Measurements from ENCODE around the gene CAPN12. TPM values are rescaled to one million over a fixed set of nuclear protein-coding genes. Genes with fewer than 3 reads are reported as not detected.

The CAPN12 gene
- polyA plus RNA-seq, 1 donor = 8.0 TPM

DNA sequence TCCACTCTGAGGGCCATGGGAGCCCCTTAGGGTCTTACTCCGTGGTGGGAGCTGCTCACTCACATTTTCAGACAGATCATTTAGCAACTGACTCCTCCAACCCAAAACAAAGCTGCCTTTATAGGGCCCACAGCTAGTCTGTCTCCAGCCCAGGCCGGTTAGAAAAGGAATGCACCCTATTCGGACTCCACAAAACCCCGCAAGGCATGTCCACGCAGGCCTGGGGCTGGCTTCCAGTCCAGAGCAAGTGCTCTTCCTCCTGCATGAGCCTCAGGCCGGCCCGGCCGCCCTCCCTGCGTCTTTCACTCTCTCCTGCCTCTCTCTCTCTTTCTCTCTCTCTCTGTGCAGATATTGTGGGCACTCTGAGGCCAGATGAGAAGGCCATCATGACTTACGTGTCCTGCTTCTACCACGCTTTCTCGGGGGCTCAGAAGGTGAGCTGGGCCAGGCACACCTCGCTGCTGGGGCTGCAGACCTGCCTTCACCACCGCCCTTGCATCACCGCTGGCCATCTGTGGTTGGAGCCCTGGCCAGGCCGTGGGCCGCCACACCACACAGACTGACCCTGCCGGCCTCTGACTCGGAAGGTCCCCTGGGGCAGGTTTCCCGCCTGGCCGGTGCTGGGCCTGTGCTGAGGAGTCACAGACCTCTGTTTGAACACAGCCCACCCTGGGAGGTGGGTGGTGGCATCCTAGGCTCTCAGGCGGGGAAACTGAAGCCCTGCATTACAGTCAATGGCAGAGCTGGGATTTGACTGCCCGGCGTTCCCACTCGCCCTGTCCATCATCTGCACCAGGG is 33.1 kb downstream of the CAPN12 start:
- DNase-seq = no peak

DNA sequence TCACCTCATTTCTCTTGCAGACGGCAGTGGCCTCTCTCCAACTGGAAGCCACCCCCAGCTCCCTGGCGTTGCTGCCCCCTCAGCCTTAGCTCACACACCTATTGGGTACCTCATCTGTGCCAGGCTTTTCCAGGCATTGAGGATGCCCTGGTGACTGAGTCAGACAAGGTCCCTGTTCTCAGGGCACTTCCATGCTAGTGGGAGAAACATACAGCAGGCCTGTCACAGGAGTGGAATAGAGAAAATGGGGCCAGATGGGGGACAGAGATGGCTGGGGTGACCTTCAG is 33.9 kb downstream of the CAPN12 start:
- no peak for DNase-seq

DNA sequence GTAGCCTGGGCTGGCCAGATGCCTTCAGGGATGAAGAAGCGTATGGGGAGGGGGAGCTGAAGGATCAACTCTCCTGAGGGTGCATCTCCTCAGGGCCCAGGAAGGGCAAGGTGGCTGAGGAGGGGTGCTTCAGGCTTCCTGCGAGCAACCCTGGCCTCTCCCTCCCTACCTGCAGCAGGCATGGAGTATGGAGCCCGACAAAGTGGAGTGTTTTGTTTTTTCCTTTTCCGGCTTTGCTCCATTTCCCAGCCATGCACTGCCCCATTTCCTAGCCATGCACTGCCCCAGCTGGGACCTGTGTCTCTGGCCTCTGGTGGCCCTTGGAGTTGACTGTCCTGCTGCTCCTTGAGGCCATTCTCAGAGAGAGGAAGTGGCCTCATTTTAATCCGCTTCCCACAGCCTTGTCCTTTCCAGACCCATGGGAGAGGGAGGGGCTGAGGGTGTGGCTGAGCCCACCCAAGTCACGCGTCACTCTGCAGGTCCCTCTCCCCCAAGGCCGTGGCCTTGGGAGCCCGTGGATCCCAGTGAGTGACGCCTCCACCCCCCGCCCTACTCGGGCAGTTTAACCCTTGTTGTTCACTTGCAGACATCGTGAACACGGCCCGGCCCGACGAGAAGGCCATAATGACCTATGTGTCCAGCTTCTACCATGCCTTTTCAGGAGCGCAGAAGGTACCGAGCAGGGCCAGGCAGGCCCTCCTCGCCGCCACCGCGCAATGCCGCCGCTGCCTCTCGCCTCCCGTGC is 34.4 kb downstream of the CAPN12 start:
- no peak for DNase-seq

DNA sequence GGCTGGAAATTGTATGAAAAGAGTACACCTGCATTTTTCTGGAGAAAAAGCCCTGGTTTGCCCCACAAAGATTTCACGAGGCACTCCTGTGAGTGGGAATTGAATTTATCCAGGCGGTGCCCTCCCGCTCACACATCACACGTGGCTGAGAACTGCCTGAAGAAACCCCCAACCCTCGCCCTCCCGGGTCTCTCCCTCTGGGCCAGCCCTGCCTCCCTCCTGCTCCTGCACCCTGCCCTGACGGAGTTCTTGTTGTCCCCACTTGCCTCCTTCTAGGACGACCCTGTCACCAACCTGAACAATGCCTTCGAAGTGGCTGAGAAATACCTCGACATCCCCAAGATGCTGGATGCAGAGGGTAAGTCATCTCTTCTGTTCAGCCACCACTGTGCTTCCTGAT is 35.2 kb downstream of the CAPN12 start:
- no peak for DNase-seq

DNA sequence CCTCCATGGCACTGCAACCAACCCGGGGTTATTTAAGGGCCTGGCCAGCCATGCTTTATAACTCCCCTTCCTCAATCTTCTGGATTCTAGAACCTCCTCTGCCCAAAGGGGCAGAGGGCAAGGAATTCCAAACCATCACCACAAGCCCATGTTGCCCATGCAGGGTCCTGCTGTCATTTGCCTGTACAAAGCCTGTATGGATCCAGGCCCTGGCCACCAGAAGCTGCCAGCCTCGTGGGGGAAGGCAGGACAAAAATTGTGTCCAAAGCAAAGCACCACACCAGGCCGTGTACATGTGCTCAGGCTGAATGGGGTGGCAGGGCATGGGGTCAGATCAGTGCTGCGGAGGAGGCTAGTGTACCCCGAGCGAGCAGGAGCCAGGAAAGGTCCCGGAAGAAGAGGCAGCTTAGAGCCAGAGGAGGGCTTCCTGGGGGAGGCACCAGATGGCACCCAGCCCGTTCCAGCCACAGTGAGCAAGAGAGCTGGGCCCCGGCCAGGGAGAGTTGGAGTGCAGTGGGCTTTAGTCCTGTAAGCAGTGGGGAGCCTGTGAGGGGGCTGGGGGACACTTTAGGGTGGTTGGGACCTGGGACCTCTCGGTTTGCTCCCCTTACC is 35.8 kb downstream of the CAPN12 start:
- no peak for DNase-seq

DNA sequence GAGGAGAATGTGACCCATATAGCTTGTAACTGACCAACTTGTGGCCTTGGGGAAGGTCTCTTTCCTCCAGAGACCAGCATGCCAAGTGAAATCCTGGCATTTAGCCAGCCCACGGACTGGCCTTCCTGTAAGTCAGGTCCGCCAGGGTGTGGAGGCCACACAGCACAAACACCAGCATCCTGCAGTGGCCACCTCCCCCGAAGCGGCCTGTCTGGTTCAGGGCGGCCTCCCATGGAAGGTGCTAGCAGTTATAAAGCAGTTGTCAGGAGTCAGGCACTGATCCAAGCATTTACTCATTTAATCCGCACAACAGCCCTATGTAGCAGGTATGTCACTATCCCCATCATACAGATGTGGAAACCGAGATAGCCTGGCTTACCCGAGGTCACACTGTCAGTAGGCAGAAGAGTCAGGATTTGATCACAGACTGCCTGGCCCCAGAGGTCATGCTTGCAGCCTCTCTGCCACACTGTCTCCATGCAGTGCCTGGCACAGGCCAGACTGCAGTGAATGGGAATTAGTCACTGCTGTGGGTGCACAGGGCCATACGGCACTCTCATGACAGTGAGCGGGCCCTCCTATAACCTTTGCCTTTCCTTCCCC is 36.7 kb downstream of the CAPN12 start:
- no peak for DNase-seq

DNA sequence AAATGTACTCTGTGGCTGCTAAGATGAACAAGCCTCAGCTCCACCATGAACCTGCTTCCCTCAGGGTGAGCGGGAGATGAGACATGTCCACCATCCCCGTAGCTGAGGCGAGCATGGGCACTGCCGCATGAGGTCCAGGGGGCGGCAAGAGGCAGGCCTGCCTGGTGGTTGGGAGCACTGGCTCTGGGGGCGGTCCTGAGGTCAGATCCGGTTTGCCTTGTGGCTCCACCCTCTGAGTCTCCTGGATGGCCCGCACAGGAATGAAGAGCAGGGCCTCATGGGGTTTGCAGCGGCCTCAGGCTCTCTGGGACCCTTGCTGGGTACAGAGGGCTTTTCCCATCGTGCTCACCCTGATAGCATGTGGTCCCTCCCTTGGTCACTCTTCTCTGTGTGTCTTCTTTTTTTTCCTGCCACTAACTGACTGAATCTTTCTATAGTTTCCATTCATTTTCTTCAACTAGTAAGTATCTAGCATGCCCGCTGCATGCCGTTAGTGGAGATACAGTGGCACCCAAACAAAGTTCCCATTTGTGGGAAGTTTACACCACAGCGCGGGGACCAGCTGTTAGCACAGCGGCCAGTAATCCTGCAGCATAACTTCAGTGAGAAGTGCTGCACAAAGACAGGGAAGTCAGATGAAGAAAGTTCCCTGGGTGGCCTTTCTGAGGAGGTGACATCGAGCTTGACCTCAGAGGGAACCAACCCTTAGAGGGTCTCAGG is 37.3 kb downstream of the CAPN12 start:
- no peak for DNase-seq

DNA sequence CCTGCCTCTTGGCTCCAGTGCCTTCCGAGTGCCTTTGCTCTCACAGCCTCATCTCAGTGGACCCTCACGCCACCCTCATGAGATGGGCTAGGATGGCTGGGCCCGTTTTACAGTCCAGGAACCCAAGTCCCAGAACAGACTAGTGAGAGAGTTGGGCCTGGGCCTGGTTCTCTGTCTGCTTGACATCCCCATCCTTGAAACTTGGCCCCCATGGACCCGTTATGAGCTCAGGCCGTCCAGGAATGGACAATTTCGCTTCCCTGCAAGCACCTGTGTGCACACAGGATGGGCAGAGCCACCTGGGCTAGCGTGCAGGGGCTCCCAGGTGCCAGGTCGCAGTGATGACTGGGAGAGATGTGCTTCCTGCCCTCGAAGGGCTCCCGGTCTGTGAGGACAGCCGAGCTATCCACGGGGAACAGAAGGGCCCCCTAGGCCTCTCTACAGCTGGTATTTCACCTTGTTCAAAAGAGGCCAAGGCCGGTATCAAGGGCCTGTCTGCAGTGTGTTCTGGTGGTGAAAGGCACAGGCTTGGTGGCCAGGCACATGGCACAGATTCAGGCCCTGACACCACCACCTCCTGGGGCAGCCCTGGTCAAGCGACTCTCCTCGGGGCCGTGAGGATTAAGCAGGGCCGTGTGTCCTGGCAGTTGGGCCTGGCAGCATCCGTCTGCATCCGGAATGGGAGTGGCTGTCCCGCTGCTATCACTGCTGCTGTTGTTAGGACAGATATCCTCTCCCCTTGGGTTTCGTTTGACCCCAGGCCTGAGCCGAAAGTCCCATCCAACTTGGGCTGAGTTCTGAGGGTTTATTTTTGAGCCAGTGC is 38.9 kb downstream of the CAPN12 start:
- no peak for DNase-seq

DNA sequence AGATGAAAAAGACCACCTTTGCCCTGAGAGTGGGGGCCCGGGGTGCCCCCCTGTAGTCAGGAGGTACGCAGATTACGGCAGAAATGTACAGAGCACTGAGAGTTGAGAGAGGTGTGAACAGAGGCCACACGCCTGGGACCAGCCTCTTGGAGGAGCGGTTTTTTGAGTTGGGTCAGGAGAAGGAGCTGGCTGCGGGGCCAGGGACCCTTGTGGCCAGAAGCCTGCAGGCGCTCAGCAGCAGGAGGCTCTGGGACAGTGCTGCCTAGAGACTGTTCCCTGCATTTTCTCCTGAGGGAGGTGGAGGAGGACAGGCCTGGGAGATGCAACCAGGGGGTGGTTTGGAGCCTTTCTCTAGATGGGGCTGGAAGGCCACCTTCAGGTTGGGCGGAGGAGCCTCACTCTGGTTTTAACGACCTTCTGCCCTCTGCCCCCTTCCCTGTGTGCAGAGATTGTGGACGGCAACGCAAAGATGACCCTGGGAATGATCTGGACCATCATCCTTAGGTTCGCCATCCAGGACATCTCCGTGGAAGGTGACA is 39.7 kb downstream of the CAPN12 start:
- no peak for DNase-seq

DNA sequence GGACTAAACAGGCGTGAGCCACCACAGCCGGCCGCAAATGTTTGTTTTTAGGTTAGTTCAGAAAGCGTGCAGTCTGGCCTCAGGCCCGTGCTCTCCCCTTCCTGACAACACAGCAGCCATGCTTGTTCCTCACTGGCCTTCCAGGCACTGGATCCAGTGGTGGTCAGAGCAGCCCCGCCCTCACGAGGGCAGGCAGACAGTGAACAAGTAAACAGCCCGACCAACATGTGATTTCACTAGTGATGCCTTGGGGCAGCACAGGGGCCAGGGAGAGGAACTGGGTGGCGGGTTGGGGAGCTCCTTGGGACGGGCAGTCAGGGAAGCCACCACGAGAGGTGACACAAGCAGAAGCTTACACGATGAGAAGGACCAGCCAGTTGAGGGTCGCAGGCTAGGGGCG is 40.8 kb downstream of the CAPN12 start:
- no peak for DNase-seq

DNA sequence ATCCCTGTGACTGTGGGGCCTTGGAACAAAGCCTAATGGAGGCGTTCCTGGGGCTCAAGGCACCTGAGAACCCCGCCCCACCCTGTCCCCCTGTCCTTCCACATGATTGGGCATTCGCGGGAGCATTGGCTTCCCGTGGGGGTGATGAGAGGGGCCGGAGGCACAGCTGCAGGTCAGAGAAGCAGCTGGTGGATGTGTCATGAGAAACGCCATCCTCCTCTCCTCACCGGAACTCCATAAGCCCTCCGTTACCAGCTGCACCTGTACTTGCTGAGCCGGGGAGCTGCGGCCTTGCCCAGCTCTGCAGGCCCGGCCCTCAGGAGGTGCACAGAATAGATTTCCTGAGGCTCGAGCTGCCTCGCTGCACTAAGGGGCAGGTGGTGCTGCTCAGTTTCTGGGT is 42.0 kb downstream of the CAPN12 start:
- no peak for DNase-seq

DNA sequence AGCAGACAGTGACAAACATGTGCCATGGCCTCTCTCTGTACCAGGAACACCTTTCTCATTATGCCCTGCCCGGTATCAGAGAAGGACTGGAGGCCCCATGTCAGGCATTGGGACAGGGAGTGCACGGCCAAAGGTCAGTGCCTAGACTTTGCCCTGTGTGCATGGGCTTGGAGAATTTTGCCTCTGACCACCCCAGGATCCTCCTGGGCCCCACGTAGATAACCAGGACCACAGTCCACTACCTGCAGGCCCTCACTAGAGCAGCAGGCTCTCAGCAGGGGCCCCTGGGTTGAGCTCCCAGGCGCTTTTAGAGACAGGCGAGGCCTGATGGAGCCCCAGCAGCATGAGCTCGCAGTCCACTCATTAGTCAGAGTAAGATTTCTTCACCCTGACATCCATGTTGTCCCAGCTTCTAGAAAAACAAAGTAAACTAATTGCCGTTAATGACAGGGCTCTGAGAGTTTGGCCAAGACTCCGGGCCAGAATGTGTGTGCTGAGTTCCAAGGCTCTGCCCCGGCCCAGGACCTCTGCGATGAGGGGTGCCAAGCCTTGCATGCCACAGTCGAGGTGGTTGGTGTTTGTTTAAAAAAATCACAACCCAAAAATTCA is 42.7 kb downstream of the CAPN12 start:
- DNase-seq = no peak

DNA sequence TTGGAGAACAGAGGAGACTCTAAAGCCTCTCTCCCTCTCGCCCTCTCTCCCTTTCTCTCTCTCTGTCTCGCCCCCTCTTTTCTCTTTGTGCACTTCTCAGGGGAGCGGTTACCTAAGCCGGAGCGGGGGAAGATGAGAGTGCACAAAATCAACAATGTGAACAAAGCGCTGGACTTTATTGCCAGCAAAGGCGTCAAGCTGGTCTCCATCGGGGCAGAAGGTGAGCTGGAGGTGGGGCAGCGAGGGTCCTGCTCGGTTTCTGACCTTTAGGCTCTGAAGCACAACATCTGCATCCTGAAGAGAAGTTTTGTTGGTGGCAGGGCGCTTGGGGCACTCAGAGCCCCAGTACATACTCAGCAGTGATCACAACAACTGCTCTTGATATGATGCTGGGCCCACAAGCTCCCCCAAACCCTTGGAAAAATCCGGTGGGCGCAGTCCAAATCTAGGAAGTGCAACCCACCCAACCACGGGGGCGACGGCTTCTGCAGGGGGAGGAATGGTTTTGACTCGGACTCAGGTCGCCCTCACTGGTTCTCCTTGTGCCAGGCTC is 43.3 kb downstream of the CAPN12 start:
- no peak for DNase-seq

DNA sequence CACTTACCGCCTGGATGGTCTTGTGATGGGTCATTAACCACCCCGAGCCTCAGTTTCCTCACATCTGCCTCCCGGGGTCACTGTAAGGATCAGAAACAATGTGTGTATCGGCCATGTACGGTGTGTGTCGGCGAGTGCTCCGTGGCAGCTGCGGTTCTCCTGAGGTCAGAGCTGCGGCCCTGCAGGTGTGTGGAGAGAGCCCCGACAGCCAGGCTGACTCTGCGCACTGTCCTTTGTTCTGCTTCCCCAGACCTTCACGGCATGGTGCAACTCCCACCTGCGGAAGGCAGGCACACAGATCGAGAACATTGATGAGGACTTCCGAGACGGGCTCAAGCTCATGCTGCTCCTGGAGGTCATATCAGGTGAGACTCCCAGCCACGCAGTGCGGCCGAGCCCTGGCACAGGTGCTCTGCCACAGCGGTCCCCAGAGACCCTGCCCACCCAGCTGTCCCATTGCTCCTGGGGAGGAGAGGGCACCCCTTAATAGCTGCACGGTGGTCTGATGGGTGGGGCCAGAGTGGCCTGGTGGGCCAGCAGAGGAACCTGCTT is 43.8 kb downstream of the CAPN12 start:
- DNase-seq = no peak

DNA sequence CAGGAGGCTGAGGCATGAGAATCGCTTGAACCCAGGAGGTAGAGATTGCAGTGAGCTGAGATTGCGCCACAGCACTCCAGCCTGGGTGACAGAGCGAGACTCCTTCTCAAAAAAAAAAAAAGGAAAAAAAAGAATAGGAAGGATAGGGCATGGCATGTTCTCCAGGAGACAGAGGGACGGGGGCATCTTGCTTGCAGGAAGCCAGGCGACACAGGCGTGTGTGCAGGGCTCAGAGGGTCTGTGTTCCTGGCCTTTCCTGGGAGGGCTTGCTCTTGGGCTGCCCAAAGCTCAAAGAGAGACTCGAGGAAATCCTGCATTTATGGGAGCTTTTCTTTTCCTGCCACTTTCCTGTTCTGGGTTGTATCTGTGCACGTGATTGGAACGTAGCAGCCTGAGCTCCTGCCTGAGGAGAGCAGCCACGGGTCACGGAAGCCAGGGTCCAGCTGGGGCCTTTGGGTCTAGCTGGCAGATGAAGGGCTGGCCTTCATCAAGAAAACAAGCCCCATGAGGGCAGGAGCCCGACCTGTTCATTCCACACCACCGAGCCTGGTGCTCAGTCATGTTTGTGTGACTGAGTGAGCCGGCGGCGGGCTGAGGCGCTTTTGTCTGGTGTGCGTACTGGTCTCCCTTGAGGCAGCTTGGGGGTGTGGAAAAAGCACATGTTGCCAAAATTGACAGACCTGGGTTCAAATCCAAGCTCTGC is 44.5 kb downstream of the CAPN12 start:
- DNase-seq = no peak

DNA sequence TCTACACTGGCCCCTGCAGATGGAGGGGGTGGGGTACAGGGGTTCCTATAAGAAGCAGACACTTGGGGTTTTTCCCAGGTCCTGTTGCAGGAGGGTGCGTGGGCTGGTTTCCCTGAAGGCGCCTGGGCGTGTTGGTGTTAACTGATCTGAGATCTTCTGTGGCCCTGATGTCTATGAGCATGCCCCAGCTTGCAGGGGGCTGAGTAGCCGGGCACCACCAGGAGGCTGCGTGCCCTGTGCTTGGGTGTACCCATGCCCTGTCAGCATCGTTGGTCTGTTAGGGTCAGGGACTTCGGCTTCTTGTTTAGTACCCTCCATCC is 45.3 kb downstream of the CAPN12 start:
- no peak for DNase-seq

DNA sequence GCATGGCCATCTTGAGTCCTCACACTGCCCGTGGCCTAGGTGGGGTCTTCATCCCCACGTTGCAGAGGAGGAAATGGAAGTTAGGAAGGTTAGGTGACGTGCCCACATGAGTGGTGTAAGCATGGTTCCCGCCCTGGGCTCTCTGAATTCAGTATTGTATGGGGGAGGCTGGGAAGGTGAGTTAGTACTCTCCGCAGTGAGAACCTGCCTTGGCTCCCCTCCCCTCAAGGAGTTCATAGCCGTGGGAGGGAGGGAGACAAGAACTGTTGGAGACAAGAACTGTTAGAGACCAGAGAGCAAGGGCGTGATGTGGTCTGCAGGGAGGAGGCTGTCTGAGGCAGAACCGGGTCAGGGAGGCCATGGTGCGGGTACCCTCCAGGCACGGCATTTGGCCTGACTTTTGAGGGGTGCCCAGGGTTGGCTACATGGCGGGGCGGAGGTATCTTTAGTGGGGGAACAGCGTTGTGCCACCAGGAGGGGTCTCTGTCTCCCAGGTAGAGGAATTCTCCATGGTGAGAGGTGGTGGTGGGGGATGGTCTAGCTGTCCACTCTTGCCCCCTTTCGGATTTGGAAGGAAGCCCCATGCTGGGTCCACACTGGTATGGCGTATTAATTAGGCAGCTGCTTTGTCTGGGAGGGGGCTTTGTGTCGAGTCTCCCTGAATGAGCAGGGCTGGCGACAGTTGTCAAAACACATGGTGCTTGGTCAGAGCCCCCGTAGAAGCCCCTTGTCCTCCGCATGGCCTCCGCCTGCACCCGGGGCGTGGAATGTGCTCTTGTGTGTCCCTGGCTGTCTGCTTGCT is 45.8 kb downstream of the CAPN12 start:
- no peak for DNase-seq

DNA sequence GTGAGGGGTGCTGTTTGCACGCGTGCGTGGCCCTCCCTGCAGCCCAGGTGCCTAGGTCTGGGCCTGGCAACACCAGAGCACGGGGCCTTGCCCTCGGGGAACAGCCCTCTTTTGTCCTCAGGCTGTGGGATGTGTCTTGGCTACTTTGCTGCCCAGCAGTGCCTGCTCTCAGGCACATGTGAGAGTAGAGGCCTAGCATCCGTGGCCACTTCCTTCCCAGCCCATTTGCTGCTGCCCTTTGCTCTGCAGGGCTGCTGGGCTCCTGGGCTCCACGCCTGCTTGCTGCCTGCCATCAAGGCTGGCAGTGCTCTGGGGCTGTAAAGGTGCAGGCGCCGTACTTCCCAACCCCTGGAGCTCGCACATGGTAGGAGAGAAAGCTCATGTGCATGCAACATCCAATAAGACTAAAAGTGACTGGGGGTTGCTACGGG is 46.6 kb downstream of the CAPN12 start:
- no peak for DNase-seq

DNA sequence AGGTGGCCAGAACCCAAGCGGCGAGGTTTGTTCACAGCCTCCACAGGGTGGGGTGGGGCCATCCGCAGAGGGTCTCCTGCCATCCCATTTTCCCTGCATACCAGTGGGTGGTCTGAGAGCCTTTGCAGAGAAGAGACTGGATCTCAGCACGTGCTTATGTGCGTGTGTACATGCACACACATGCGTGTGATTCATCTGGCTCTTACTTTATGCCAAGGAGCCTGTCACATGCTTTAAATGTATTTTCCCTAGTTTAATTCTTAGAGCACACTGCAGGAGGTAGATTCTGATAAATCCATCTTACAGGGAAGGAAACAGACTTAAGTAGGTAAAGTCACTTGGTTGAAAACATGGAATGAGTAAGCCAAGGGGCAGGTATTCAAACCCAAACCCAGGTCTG is 47.1 kb downstream of the CAPN12 start:
- no peak for DNase-seq
